ENCODE measurements around the gene NLGN1. TPM values are rescaled to one million over a fixed set of nuclear protein-coding genes. Genes with fewer than 3 reads are reported as not detected.

Gene NLGN1
- total and polyA plus RNA-seq, 2 of the 13 experiments (the other 11 are each of a cell fraction or from before 2014, with no cell fraction given) = not detected

GRCh38 chr3:173875790-173876189 lies 478.2 kb downstream of the NLGN1 start:
- in situ Hi-C loops (cut with HindIII; ENCODE audit: extremely low pct_ligation_motif_present, low pct_unique_long_range_greater_than_20kb) = no loop called here
- intact Hi-C loops (cut with micrococcal nuclease; ENCODE audit: unreplicated experiment) = no loop called here
- Histone ChIP-seq H2AFZ (ENCODE audit: low read length) (no peak overlapping the region), H3K27me3 (ENCODE audit: control insufficient read depth in 1 of 2, insufficient read depth in 2 of 2, low read length in 2 of 2) (no peaks in the 10 kb centered on the region), H3K36me3 (replicated peaks in 1 of 2; ENCODE audit: control insufficient read depth in 1 of 2, insufficient read depth in 2 of 2, low read length in 2 of 2) (no peaks in the 10 kb centered on the region), H3K4me3 (replicated peaks in 1 of 3; ENCODE audit: insufficient read depth in 1 of 3, low read depth in 2 of 3, low read length in 3 of 3) (no peak overlapping the region), H3K27ac (ENCODE audit: extremely low read length, insufficient read depth, low read length) (no peak overlapping the region), H4K20me1 (ENCODE audit: insufficient read depth, low read length) (no peaks in the 10 kb centered on the region), H3K9ac (ENCODE audit: insufficient read depth, low read depth, low read length) (no peak overlapping the region), H3K9me3 (ENCODE audit: low read length) (no peaks in the 10 kb centered on the region), H3K4me1 (ENCODE audit: insufficient read depth, low read length) (no peaks in the 10 kb centered on the region), H3K79me2 (ENCODE audit: insufficient read depth, low read length) (no peaks in the 10 kb centered on the region), H3K4me2 (ENCODE audit: low read depth, low read length) (no peak overlapping the region)
- BruUV-seq (replicated peaks) = no TSS peak
- no peak for TF ChIP-seq SP5 (CRISPR knock-in tag; IDR thresholded peaks at IDR 0.05; ENCODE audit: borderline replicate concordance, low read depth)
- no peak for TF ChIP-seq ZBED4 (CRISPR knock-in tag; IDR thresholded peaks at IDR 0.05; ENCODE audit: borderline replicate concordance)
- TF ChIP-seq RARG (CRISPR knock-in tag; IDR thresholded peaks at IDR 0.05; ENCODE audit: low read depth) = no peak
- no peak for TF ChIP-seq ZBTB20 (CRISPR knock-in tag; IDR thresholded peaks at IDR 0.05; ENCODE audit: borderline replicate concordance, low read depth)
- no peak for TF ChIP-seq NFIC (IDR thresholded peaks at IDR 0.05; ENCODE audit: low read length)
- no peak for FAIRE-seq
- no peak for ATAC-seq
- no peak for DNase-seq (ENCODE audit: low spot score)
- ChIA-PET CTCF (ENCODE audit: low intra/inter-chr PET ratio, low total read pairs) (no interaction called here), POLR2A (no interaction called here)

- no peaks in the 10 kb centered on the region for H3K36me3 ChIP-seq (replicated peaks in 1 of 2; ENCODE audit: control insufficient read depth in 1 of 2, insufficient read depth in 2 of 2, low read length in 2 of 2)
- DNase-seq (ENCODE audit: low spot score) = no peak
- H3K4me1 ChIP-seq (ENCODE audit: insufficient read depth, low read length) = no peaks in the 10 kb centered on the region
- no peak for ATAC-seq
- H3K4me2 ChIP-seq (ENCODE audit: low read depth, low read length) = no peak overlapping the region
- H3K27ac ChIP-seq (ENCODE audit: extremely low read length, insufficient read depth, low read length) = no peak overlapping the region
- H2AFZ ChIP-seq (ENCODE audit: low read length) = no peak overlapping the region
- POLR2A ChIA-PET = no interaction called here
- H3K79me2 ChIP-seq (ENCODE audit: insufficient read depth, low read length) = no peaks in the 10 kb centered on the region
- FAIRE-seq = no peak
- in situ Hi-C loops (cut with HindIII; ENCODE audit: extremely low pct_ligation_motif_present, low pct_unique_long_range_greater_than_20kb) (no loop called here), intact Hi-C loops (cut with micrococcal nuclease; ENCODE audit: unreplicated experiment) (no loop called here)
- CTCF ChIA-PET (ENCODE audit: low intra/inter-chr PET ratio, low total read pairs) = no interaction called here
- no peaks in the 10 kb centered on the region for H3K9me3 ChIP-seq (ENCODE audit: low read length)
- BruUV-seq (replicated peaks) = no TSS peak
- H3K27me3 ChIP-seq (ENCODE audit: control insufficient read depth in 1 of 2, insufficient read depth in 2 of 2, low read length in 2 of 2) = no peaks in the 10 kb centered on the region
- no peaks in the 10 kb centered on the region for H4K20me1 ChIP-seq (ENCODE audit: insufficient read depth, low read length)
- H3K9ac ChIP-seq (ENCODE audit: insufficient read depth, low read depth, low read length) = no peak overlapping the region
- no peak overlapping the region for H3K4me3 ChIP-seq (replicated peaks in 1 of 3; ENCODE audit: insufficient read depth in 1 of 3, low read depth in 2 of 3, low read length in 3 of 3)
- TF ChIP-seq HIC2 (CRISPR knock-in tag; IDR thresholded peaks at IDR 0.05; ENCODE audit: low read depth) = no peak
- TF ChIP-seq ZNF468 (CRISPR knock-in tag; IDR thresholded peaks at IDR 0.05) = no peak
- TF ChIP-seq NFE2 (CRISPR knock-in tag; IDR thresholded peaks at IDR 0.05) = no peak
- TF ChIP-seq ZNF891 (CRISPR knock-in tag; IDR thresholded peaks at IDR 0.05) = no peak
- TF ChIP-seq PATZ1 (CRISPR knock-in tag; IDR thresholded peaks at IDR 0.05) = no peak
- no peak for TF ChIP-seq ZBTB3 (CRISPR knock-in tag; IDR thresholded peaks at IDR 0.05; ENCODE audit: borderline replicate concordance, low read depth)
- TF ChIP-seq SNRNP70 (IDR thresholded peaks at IDR 0.05; ENCODE audit: low read depth, low read length) = no peak
Measured at GRCh38 chr3:173876476-173876875, 478.9 kb downstream of the NLGN1 start.
